K562 (cell line): Measurements from ENCODE around the gene CLSTN2. TPM values are rescaled to one million over a fixed set of nuclear protein-coding genes. Genes with fewer than 3 reads are reported as not detected.

Source experiments
- ETV6 ChIP-seq, 3 experiments: fragments of 150-350 bp in 1 of 3; sonication (generic) in 1 of 3; formaldehyde crosslinking in 1 of 3; IDR thresholded peaks; 2 replicates each; pipeline versions ENCODE4 v1.6.1 to v1.8.0; 2014 to 2022; ENCODE audit warnings: borderline replicate concordance in 2 of 3, low read depth in 2 of 3, antibody characterized with exemption in 1 of 3, low read length in 1 of 3, mild to moderate bottlenecking in 1 of 3, missing genetic modification reagents in 1 of 3
- MGA ChIP-seq: fragments of 450-650 bp; IDR thresholded peaks from 2 replicates; pipeline ENCODE4 v1.6.1; 2016; ENCODE audit warnings: mild to moderate bottlenecking, moderate library complexity
- NFE2 ChIP-seq: IDR thresholded peaks from 2 replicates; pipeline ENCODE4 v1.6.1; 2014; ENCODE audit warnings: antibody characterized with exemption, low read depth
- PATZ1 ChIP-seq: fragments of 250-450 bp; sonication (Bioruptor Pico); IDR thresholded peaks from 2 replicates; pipeline ENCODE4 v1.5.0; 2020; ENCODE audit warnings: mild to moderate bottlenecking, borderline replicate concordance
- TAL1 ChIP-seq: fragments of 450-650 bp; IDR thresholded peaks from 2 replicates; pipeline ENCODE4 v1.6.1; 2016; ENCODE audit warnings: mild to moderate bottlenecking
- ZBTB2 ChIP-seq: fragments of 450-650 bp; IDR thresholded peaks from 2 replicates; pipeline ENCODE4 v1.6.1; 2016; ENCODE audit warnings: antibody characterized with exemption
- ZNF184 ChIP-seq: sonication (generic); formaldehyde crosslinking; IDR thresholded peaks from 2 replicates; pipeline ENCODE4 v1.5.0; 2020; ENCODE audit warnings: missing genetic modification reagents
- ZNF384 ChIP-seq: IDR thresholded peaks from 2 replicates; pipeline ENCODE4 v1.6.1; 2012; ENCODE audit warnings: low read depth, low read length, improper control_type of control experiment
- ZNF717 ChIP-seq: fragments of 250-450 bp; sonication (Bioruptor Pico); IDR thresholded peaks from 2 replicates; pipeline ENCODE4 v1.5.0; 2021
- polyA plus RNA-seq, 8 experiments: library from polyadenylated mRNA; depleted of rRNA in 4 of 8; stranded (reverse) in 5 of 8; unstranded in 3 of 8; fragments of >200 nt; fragmentation: Nextera tagmentation in 2 of 8; fragmentation: Illumina TruSeq in 1 of 8; extraction: Ambion mirVana in 2 of 8; extraction: Trizol in 1 of 8; gene quantifications; 2 replicates each; pipeline versions ENCODE4 v1.2.1 to v1.2.3, GENCODE V29; 2011 to 2014; ENCODE audit warnings: inconsistent platforms in 1 of 8, missing spikeins in 1 of 8
- total RNA-seq, 7 experiments: library from RNA; depleted of rRNA in 6 of 7; stranded (reverse); fragments of >200 nt in 6 of 7; fragmentation: Illumina TruSeq in 2 of 7; extraction: Trizol in 2 of 7; gene quantifications; 2 replicates each; pipeline versions ENCODE4 v1.2.1 to v1.2.3, GENCODE V29; 2011 to 2021; ENCODE audit warnings: low replicate concordance in 1 of 7

The CLSTN2 gene
- total and polyA plus RNA-seq, 9 of the 15 experiments (the other 6 are each of a cell fraction or from before 2014, with no cell fraction given), result 0.02 to 0.04 (median 0.04) TPM; not detected in 6

DNA sequence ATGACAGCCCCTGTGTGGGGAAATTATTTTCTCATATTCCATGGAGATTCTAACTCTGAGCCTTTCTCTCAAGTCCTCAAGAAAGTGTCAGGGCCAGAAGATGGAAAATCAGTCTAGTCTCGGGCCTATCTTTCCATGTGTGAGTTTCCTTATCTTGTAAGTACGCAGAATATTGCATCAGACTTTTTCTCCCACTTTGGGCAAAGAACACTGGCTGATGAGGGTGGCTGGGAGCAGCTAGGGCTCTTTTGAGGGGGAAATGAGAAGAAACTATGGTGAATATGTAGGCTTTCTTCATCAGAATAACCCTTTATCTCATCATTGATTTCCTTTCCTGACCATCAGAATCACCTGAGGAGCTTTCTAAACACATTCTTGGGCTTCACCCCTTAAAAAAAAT is 264.0 kb downstream of the CLSTN2 start (continued):
- TF ChIP-seq MGA, result peak; percentile 60
- no peak for TF ChIP-seq NFE2
- no peak for TF ChIP-seq ETV6 (IDR thresholded peaks at IDR 0.05; ENCODE audit: borderline replicate concordance in 1 of 2, low read depth in 2 of 2, low read length in 1 of 2)
- TF ChIP-seq ETV6 (CRISPR knock-in tag; IDR thresholded peaks at IDR 0.05; ENCODE audit: borderline replicate concordance), result no peak
- TF ChIP-seq ZNF184 (CRISPR knock-in tag), result no peak
- no peak for TF ChIP-seq ZNF384
- no peak for TF ChIP-seq ZNF717
- TF ChIP-seq TAL1, result no peak
- TF ChIP-seq ZBTB2, result no peak
- no peak; the same call in 1 of the 2 replicates for TF ChIP-seq PATZ1 (CRISPR knock-in tag)
